Lower leg skin (tissue), 4 donors: ENCODE data around the gene KREMEN1. TPM values are rescaled to one million over a fixed set of nuclear protein-coding genes. Genes with fewer than 3 reads are reported as not detected.

ENCODE experiments used
- DNase-seq, 2 donors: peaks; one replicate each; pipeline ENCODE4 v3.0.0-alpha.2; 2019; ENCODE audit warnings: low spot score in 2 of 2
- H3K4me3 ChIP-seq: fragments of 200-600 bp; sonication (generic); 2 replicates; pipeline ENCODE4 v1.5.1; 2017; ENCODE audit warnings: mild to moderate bottlenecking, low read depth; ENCODE audit not compliant: poor library complexity, severe bottlenecking
- POLR2A ChIP-seq, 2 donors: fragments of 450-650 bp; IDR thresholded peaks; one replicate each; pipeline ENCODE4 v1.6.1; 2016 to 2017; ENCODE audit warnings: antibody characterized with exemption in 2 of 2, mild to moderate bottlenecking in 1 of 2, moderate library complexity in 1 of 2
- WGBS, 2 donors: methylation state at CpG; one replicate each; pipeline ENCODE4 v1.1.5; 2018; 5-methylcytosine and 5-hydroxymethylcytosine counted together
- intact Hi-C: fragments of 100-400 bp; cut with DNase I; formaldehyde crosslinking; loops from one replicate; pipeline ENCODE4 v1.15.0; 2023; ENCODE audit warnings: low total_unique reads
- total RNA-seq, 4 donors: library from RNA; depleted of rRNA; stranded (reverse); fragments of >200 nt; gene quantifications; one replicate each; pipeline ENCODE4 v1.1.0, GENCODE V29; 2016
- TF ChIP-seq, protein P1 (sequence below), 3 donors: fragments of 450-650 bp; IDR thresholded peaks; one replicate each; pipeline ENCODE4 v1.5.1; 2016; ENCODE audit warnings: antibody characterized with exemption in 3 of 3, mild to moderate bottlenecking in 3 of 3, moderate library complexity in 2 of 3

KREMEN1 gene
- total RNA-seq, 4 donors from 2014 or later: 28.8 to 52.0 (median 48.0) TPM

DNA sequence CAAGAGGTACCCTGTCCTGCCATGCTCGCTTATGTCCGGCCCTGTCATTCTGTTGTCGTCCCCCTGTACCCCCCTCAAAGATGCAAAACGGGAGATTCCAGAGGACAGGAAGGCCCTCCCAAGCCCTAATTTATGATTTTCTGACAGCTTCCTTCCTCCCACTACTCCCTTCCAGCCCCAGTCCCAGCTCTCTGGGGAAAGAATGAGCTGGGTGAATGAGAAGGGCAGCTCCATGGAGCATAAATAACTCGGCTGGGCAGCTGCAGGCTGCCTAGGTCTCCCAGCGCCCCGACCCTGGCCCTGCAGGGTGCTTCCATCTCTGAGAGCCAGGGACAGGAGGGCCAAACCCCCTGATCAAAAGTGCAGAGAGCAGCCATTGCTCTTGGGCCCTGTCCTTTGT lies 128.9 kb downstream of the KREMEN1 start:
- no peak for TF ChIP-seq POLR2A (IDR thresholded peaks at IDR 0.05)
- TF ChIP-seq, protein P1, sequence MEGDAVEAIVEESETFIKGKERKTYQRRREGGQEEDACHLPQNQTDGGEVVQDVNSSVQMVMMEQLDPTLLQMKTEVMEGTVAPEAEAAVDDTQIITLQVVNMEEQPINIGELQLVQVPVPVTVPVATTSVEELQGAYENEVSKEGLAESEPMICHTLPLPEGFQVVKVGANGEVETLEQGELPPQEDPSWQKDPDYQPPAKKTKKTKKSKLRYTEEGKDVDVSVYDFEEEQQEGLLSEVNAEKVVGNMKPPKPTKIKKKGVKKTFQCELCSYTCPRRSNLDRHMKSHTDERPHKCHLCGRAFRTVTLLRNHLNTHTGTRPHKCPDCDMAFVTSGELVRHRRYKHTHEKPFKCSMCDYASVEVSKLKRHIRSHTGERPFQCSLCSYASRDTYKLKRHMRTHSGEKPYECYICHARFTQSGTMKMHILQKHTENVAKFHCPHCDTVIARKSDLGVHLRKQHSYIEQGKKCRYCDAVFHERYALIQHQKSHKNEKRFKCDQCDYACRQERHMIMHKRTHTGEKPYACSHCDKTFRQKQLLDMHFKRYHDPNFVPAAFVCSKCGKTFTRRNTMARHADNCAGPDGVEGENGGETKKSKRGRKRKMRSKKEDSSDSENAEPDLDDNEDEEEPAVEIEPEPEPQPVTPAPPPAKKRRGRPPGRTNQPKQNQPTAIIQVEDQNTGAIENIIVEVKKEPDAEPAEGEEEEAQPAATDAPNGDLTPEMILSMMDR (IDR thresholded peaks at IDR 0.05): no peak
- no peak for DNase-seq
- no peak overlapping the region for H3K4me3 ChIP-seq
- 74 to 76% methylated on average over 7 of the region's 7 CpGs for WGBS, 2 donors
- intact Hi-C loops: no loop called here

DNA sequence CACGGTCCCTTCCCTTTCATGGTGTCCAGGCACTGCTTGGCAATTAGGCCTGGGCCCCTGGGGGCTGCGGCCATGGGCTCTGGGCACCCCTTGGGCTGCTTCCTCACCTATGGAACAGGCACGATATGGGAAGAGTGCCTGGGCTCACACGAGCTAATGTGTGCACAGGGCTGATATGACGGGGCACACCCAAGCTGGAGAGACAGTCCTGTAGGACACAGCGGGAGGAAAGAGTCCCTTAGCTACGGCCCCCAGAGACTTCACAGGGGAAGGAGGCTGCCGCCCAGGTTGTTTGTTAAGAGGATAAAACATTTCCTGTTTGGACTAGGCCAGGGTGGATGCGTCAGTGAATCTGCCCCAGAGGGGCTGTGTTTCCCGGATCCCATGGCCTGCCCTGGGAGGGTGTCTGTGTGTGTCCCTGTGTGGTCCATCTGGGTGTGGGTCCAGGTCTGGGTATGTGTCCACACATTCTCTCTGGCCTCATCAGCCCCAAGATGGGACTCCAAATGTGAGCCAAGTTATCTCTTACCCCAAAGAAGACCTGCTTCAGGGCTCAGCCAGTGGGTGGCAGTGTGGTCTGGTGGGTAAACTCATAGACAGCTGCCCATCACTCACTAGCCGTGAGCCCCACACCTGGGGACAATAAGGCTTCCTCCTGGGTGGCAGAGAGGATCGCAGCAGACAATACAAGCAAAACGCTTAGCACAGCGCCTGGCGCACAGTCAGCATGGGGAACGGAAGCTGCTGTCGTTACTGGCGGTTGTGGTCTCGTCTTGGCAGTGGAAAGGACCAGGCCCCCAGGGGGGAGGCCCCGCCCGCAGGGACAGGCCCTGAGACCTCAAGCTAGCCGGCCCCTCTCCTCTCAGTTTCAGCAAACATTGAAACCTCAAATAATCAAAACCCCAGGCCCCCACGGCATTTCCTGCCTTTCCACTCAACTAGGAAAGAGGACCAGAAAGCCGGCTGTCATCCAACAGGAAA lies 129.7 kb downstream of the KREMEN1 start:
- no peak overlapping the region for H3K4me3 ChIP-seq
- WGBS, 2 donors: 42 to 48% methylated on average over 22 to 23 of the region's 24 CpGs
- intact Hi-C loops: no loop called here
- TF ChIP-seq, protein P1 (IDR thresholded peaks at IDR 0.05): no peak
- TF ChIP-seq POLR2A (IDR thresholded peaks at IDR 0.05): no peak
- DNase-seq: peak in 1 of 2 donors; percentile 40

DNA sequence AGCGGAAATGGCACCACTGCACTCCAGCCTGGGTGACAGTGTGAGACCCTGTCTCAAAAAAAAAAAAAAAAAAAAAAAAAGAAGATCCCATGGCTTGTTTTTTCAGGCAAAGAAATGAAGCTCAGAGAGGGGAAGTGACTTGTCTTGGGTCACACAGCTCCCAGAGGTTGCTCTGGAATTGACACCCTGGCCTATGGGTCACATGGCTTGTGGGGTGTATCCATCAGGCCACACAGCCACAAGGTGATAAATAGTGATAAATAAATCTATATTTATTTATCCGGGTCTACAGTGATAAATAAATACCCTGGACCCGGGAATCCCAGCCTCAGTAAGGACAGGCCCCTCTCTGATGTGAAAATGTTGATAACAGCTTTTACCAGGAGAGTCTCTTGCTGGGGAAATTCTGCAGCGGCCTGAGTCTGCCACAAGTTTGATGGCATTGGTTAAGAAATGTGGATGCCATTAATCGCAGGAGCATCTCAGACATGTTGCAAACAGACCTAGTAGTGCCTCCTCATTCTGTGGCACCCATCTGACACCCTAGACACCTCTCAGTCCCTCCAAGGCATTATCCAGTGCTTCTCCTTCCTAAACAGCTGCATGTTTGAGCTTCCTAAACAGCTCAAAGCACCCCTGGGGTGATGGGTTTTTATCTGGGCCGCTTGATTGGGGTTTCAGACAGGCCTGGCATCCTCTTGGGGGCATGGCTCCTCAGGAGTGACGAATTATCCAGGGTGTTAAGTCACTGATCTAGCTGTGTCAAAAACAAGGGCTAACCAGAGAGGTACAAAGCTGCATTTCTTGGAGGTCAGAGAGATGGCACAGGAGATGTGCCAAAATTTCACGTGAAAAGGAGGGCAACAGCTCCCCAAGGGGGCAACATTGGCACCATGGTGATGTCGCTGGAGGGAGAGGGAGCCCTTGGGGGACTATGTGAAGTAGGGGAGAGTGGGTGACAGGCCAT lies 130.9 kb downstream of the KREMEN1 start:
- no peak for DNase-seq
- 69 to 71% methylated on average over 9 of the region's 9 CpGs for WGBS, 2 donors
- intact Hi-C loops: no loop called here
- H3K4me3 ChIP-seq: no peak overlapping the region
- TF ChIP-seq, protein P1 (IDR thresholded peaks at IDR 0.05): no peak
- no peak for TF ChIP-seq POLR2A (IDR thresholded peaks at IDR 0.05)

DNA sequence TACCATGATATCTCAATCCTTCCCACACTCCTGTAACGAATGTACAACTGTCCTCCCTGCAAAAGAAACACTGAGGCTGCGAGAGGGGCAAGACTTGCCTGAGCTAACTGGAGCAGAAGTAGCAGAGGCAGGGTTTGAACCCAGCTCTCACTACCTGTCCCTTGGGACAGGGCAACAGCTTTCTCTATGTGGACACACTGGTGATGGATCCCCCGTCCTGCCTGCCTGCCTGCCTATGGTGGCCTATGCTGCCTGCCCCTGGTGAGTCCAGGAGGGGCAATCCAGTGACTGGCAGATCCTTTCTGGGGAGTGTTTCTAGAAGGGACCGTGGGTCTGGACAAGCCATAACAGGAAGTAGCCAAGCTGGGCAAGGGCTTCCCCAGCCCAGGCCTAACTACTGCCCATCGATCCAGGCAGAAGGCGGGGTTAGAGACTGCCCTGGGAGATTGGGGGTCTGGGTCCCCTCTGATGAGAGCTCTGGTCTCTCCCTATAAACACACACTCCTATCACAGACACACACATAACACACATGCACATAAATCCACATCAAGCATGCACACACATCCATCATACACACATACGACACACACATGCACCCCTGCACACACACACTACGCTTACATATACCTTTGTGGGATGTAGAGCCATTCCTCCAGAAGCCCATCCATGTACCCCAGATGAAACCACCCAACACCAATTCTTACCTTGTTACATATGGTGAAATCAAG lies 131.8 kb downstream of the KREMEN1 start:
- no peak overlapping the region for H3K4me3 ChIP-seq
- 80 to 85% methylated on average over 8 of the region's 8 CpGs for WGBS, 2 donors
- TF ChIP-seq, protein P1 (IDR thresholded peaks at IDR 0.05): no peak
- no peak for TF ChIP-seq POLR2A (IDR thresholded peaks at IDR 0.05)
- intact Hi-C loops: no loop called here
- DNase-seq: no peak

DNA sequence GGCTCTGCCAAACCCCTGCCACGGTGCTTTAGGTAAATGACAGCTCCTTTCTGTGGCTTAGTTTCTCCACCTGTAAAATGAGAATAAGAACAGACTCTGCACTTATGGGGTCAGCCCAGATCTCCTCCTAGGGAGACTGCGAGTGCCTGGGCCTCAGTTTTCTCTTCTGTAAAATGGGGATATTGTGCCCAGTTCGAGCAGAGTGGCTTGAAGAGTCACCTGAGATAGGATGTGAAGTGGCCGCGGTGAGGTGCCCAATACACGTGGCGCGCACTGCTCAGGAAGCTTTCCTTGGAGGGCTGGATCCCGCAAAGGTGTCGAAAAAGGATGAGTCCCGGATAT lies 132.4 kb downstream of the KREMEN1 start:
- TF ChIP-seq POLR2A (IDR thresholded peaks at IDR 0.05): no peak
- TF ChIP-seq, protein P1 (IDR thresholded peaks at IDR 0.05): no peak
- no peak for DNase-seq
- H3K4me3 ChIP-seq: no peak overlapping the region
- intact Hi-C loops: no loop called here
- 67 to 68% methylated on average over 11 of the region's 11 CpGs for WGBS, 2 donors
